GM23338 (cell line): Measurements from ENCODE around the gene BRSK2.

Source experiments
- CREB1 ChIP-seq: fragments of 250-450 bp; sonication (Bioruptor Pico); IDR thresholded peaks from 2 replicates; pipeline ENCODE4 v1.5.0; 2020; ENCODE audit warnings: low read depth, mild to moderate bottlenecking, moderate library complexity
- EZH2 ChIP-seq: fragments of 200-600 bp; sonication (generic); IDR thresholded peaks from one replicate; pipeline ENCODE4 v1.8.0; 2017; ENCODE audit warnings: antibody characterized with exemption, mild to moderate bottlenecking, low read depth; ENCODE audit not compliant: unreplicated experiment
- EZH2phosphoT487 ChIP-seq: fragments of 200-600 bp; sonication (generic); IDR thresholded peaks from one replicate; pipeline ENCODE4 v1.8.1; 2018; ENCODE audit warnings: antibody characterized with exemption; ENCODE audit not compliant: unreplicated experiment
- JUNB ChIP-seq: IDR thresholded peaks from one replicate; pipeline ENCODE4 v1.6.1; 2016; ENCODE audit warnings: antibody characterized with exemption; ENCODE audit not compliant: unreplicated experiment
- NANOG ChIP-seq: IDR thresholded peaks from 2 replicates; pipeline ENCODE4 v1.6.1; 2016; ENCODE audit warnings: antibody characterized with exemption, borderline replicate concordance
- POLR2AphosphoS5 ChIP-seq: IDR thresholded peaks from 2 replicates; pipeline ENCODE4 v1.6.1; 2016; ENCODE audit warnings: antibody characterized with exemption, low read depth
- STAT1 ChIP-seq: IDR thresholded peaks from one replicate; pipeline ENCODE4 v1.6.1; 2016; ENCODE audit warnings: antibody characterized with exemption; ENCODE audit not compliant: unreplicated experiment
- ZNF114 ChIP-seq: fragments of 250-450 bp; sonication (Bioruptor Pico); IDR thresholded peaks from 2 replicates; pipeline ENCODE4 v1.5.0; 2020; ENCODE audit warnings: mild to moderate bottlenecking, moderate library complexity
- ZNF331 ChIP-seq: fragments of 250-450 bp; sonication (Bioruptor Pico); IDR thresholded peaks from 2 replicates; pipeline ENCODE4 v1.5.0; 2020; ENCODE audit warnings: low read depth, mild to moderate bottlenecking, moderate library complexity
- ZNF462 ChIP-seq: fragments of 250-450 bp; sonication (Bioruptor Pico); IDR thresholded peaks from 2 replicates; pipeline ENCODE4 v1.5.0; 2020; ENCODE audit warnings: mild to moderate bottlenecking, moderate library complexity
- TF ChIP-seq, protein P1 (sequence below), 2 experiments: fragments of 200-600 bp in 1 of 2; sonication (generic) in 1 of 2; conservative IDR thresholded peaks; 2 replicates each; pipeline versions ENCODE4 v1.5.1 to v1.6.1; 2016 to 2017; ENCODE audit warnings: antibody characterized with exemption in 2 of 2, low read depth in 2 of 2, mild to moderate bottlenecking in 2 of 2, moderate library complexity in 1 of 2
- TF ChIP-seq, protein P2 (sequence below): IDR thresholded peaks from one replicate; pipeline ENCODE4 v1.6.1; 2018; ENCODE audit warnings: antibody characterized with exemption; ENCODE audit not compliant: unreplicated experiment
- TF ChIP-seq, protein P3 (sequence below): IDR thresholded peaks from 2 replicates; pipeline ENCODE4 v1.6.1; 2016; ENCODE audit warnings: antibody characterized with exemption

GRCh38 chr11:1479006-1479677 is 89.4 kb downstream of the BRSK2 start:
- TF ChIP-seq, protein P1, sequence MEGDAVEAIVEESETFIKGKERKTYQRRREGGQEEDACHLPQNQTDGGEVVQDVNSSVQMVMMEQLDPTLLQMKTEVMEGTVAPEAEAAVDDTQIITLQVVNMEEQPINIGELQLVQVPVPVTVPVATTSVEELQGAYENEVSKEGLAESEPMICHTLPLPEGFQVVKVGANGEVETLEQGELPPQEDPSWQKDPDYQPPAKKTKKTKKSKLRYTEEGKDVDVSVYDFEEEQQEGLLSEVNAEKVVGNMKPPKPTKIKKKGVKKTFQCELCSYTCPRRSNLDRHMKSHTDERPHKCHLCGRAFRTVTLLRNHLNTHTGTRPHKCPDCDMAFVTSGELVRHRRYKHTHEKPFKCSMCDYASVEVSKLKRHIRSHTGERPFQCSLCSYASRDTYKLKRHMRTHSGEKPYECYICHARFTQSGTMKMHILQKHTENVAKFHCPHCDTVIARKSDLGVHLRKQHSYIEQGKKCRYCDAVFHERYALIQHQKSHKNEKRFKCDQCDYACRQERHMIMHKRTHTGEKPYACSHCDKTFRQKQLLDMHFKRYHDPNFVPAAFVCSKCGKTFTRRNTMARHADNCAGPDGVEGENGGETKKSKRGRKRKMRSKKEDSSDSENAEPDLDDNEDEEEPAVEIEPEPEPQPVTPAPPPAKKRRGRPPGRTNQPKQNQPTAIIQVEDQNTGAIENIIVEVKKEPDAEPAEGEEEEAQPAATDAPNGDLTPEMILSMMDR (conservative IDR thresholded peaks at IDR 0.05; ENCODE audit: low read depth in 2 of 2), result no peak
- no peak for TF ChIP-seq CREB1 (CRISPR knock-in tag)
- TF ChIP-seq, protein P2, sequence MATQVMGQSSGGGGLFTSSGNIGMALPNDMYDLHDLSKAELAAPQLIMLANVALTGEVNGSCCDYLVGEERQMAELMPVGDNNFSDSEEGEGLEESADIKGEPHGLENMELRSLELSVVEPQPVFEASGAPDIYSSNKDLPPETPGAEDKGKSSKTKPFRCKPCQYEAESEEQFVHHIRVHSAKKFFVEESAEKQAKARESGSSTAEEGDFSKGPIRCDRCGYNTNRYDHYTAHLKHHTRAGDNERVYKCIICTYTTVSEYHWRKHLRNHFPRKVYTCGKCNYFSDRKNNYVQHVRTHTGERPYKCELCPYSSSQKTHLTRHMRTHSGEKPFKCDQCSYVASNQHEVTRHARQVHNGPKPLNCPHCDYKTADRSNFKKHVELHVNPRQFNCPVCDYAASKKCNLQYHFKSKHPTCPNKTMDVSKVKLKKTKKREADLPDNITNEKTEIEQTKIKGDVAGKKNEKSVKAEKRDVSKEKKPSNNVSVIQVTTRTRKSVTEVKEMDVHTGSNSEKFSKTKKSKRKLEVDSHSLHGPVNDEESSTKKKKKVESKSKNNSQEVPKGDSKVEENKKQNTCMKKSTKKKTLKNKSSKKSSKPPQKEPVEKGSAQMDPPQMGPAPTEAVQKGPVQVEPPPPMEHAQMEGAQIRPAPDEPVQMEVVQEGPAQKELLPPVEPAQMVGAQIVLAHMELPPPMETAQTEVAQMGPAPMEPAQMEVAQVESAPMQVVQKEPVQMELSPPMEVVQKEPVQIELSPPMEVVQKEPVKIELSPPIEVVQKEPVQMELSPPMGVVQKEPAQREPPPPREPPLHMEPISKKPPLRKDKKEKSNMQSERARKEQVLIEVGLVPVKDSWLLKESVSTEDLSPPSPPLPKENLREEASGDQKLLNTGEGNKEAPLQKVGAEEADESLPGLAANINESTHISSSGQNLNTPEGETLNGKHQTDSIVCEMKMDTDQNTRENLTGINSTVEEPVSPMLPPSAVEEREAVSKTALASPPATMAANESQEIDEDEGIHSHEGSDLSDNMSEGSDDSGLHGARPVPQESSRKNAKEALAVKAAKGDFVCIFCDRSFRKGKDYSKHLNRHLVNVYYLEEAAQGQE, result no peak
- TF ChIP-seq POLR2AphosphoS5, result no peak
- no peak for TF ChIP-seq EZH2
- TF ChIP-seq EZH2phosphoT487, result no peak
- TF ChIP-seq NANOG, result no peak
- TF ChIP-seq, protein P3, sequence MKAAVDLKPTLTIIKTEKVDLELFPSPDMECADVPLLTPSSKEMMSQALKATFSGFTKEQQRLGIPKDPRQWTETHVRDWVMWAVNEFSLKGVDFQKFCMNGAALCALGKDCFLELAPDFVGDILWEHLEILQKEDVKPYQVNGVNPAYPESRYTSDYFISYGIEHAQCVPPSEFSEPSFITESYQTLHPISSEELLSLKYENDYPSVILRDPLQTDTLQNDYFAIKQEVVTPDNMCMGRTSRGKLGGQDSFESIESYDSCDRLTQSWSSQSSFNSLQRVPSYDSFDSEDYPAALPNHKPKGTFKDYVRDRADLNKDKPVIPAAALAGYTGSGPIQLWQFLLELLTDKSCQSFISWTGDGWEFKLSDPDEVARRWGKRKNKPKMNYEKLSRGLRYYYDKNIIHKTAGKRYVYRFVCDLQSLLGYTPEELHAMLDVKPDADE, result no peak
- TF ChIP-seq JUNB, result no peak
- TF ChIP-seq ZNF331 (CRISPR knock-in tag), result no peak
- no peak for TF ChIP-seq ZNF462 (CRISPR knock-in tag)
- no peak for TF ChIP-seq ZNF114 (CRISPR knock-in tag)
- TF ChIP-seq STAT1, result no peak
